Measurements from ENCODE around the gene FOSB.
A peak's percentile ranks its signal among the peaks of the same experiment; 100 is the strongest.

GRCh38 chr19:45443462-45444317 is 24.1 kb upstream of the FOSB start:
- TF ChIP-seq, protein P1, sequence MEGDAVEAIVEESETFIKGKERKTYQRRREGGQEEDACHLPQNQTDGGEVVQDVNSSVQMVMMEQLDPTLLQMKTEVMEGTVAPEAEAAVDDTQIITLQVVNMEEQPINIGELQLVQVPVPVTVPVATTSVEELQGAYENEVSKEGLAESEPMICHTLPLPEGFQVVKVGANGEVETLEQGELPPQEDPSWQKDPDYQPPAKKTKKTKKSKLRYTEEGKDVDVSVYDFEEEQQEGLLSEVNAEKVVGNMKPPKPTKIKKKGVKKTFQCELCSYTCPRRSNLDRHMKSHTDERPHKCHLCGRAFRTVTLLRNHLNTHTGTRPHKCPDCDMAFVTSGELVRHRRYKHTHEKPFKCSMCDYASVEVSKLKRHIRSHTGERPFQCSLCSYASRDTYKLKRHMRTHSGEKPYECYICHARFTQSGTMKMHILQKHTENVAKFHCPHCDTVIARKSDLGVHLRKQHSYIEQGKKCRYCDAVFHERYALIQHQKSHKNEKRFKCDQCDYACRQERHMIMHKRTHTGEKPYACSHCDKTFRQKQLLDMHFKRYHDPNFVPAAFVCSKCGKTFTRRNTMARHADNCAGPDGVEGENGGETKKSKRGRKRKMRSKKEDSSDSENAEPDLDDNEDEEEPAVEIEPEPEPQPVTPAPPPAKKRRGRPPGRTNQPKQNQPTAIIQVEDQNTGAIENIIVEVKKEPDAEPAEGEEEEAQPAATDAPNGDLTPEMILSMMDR (IDR thresholded peaks at IDR 0.05): peak in 1 of 6 experiments; percentile 11
- TF ChIP-seq POLR2AphosphoS5 (IDR thresholded peaks at IDR 0.05) (peak; percentile 93 to 94), POLR2A (IDR thresholded peaks at IDR 0.05) (peak in 3 of 4 donors; percentile 65 to 76 (median 74)), EP300 (IDR thresholded peaks at IDR 0.05) (peak in 2 of 4 donors; percentile 89 to 91)
